Trophoblast cell (in vitro differentiated cells and primary cell): ENCODE measurements around the gene DUS4L.

Experiments used
- DNase-seq, 2 donors: peaks; one replicate each; pipeline ENCODE4 v3.0.0-alpha.2; 2016
- H2AFZ ChIP-seq: 2 replicates; pipeline ENCODE4 v1.6.1; 2013; ENCODE audit warnings: low read length, moderate library complexity, mild to moderate bottlenecking; ENCODE audit not compliant: insufficient read depth, poor library complexity
- H2AK5ac ChIP-seq: 2 replicates; pipeline ENCODE4 v1.6.1; 2013; ENCODE audit warnings: mild to moderate bottlenecking, low read length
- H2BK120ac ChIP-seq: 2 replicates; pipeline ENCODE4 v1.6.1; 2013; ENCODE audit warnings: low read length, mild to moderate bottlenecking, moderate library complexity; ENCODE audit not compliant: insufficient read depth, poor library complexity
- H2BK12ac ChIP-seq: 2 replicates; pipeline ENCODE4 v1.6.1; 2013; ENCODE audit warnings: mild to moderate bottlenecking, low read length, moderate library complexity
- H2BK5ac ChIP-seq: 2 replicates; pipeline ENCODE4 v1.6.1; 2013; ENCODE audit warnings: low read length, low read depth, moderate library complexity, mild to moderate bottlenecking; ENCODE audit not compliant: poor library complexity
- H3K14ac ChIP-seq: 2 replicates; pipeline ENCODE4 v1.6.1; 2013; ENCODE audit warnings: mild to moderate bottlenecking, low read length
- H3K18ac ChIP-seq: 2 replicates; pipeline ENCODE4 v1.6.1; 2013; ENCODE audit warnings: mild to moderate bottlenecking, low read length
- H3K23ac ChIP-seq: 2 replicates; pipeline ENCODE4 v1.6.1; 2013; ENCODE audit warnings: low read length
- H3K27ac ChIP-seq: 2 replicates; pipeline ENCODE4 v1.5.1; 2013; ENCODE audit warnings: low read depth, mild to moderate bottlenecking, inconsistent platforms, low read length, moderate library complexity
- H3K27me3 ChIP-seq: 2 replicates; pipeline ENCODE4 v1.6.1; 2013; ENCODE audit warnings: inconsistent platforms, mild to moderate bottlenecking, low read length, moderate library complexity; ENCODE audit not compliant: insufficient read depth
- H3K36me3 ChIP-seq, 2 experiments: 1 replicate in 1 of 2; 2 replicates in 1 of 2; pipeline ENCODE4 v1.6.1; 2013; ENCODE audit warnings: low read length in 2 of 2, mild to moderate bottlenecking in 2 of 2, moderate library complexity in 1 of 2; ENCODE audit not compliant: insufficient read depth in 2 of 2, control insufficient read depth in 1 of 2
- H3K4ac ChIP-seq: 2 replicates; pipeline ENCODE4 v1.6.1; 2013; ENCODE audit warnings: low read depth, mild to moderate bottlenecking, low read length, moderate library complexity
- H3K4me1 ChIP-seq, 2 experiments: 1 replicate in 1 of 2; 2 replicates in 1 of 2; pipeline ENCODE4 v1.6.1; 2013; ENCODE audit warnings: low read length in 2 of 2, mild to moderate bottlenecking in 2 of 2, moderate library complexity in 1 of 2; ENCODE audit not compliant: insufficient read depth in 2 of 2, control insufficient read depth in 1 of 2
- H3K4me2 ChIP-seq: 2 replicates; pipeline ENCODE4 v1.6.1; 2013; ENCODE audit warnings: inconsistent platforms, mild to moderate bottlenecking, low read length, moderate library complexity
- H3K4me3 ChIP-seq: 2 replicates; pipeline ENCODE4 v1.5.1; 2013; ENCODE audit warnings: mild to moderate bottlenecking, low read depth, low read length, inconsistent platforms
- H3K79me1 ChIP-seq: one replicate; pipeline ENCODE4 v1.6.1; 2013; ENCODE audit warnings: low read length
- H3K79me2 ChIP-seq: 2 replicates; pipeline ENCODE4 v1.6.1; 2013; ENCODE audit warnings: low read length, mild to moderate bottlenecking; ENCODE audit not compliant: control insufficient read depth, insufficient read depth, poor library complexity
- H3K9ac ChIP-seq: 2 replicates; pipeline ENCODE4 v1.6.1; 2013; ENCODE audit warnings: mild to moderate bottlenecking, low read length
- H3K9me3 ChIP-seq: 2 replicates; pipeline ENCODE4 v1.6.1; 2013; ENCODE audit warnings: low read depth, mild to moderate bottlenecking, control low read depth, inconsistent platforms, low read length; ENCODE audit not compliant: insufficient read depth
- H4K12ac ChIP-seq: 2 replicates; pipeline ENCODE4 v1.6.1; 2013; ENCODE audit warnings: low read depth, mild to moderate bottlenecking, low read length, moderate library complexity
- H4K8ac ChIP-seq: 2 replicates; pipeline ENCODE4 v1.6.1; 2013; ENCODE audit warnings: low read depth, mild to moderate bottlenecking, low read length, moderate library complexity
- H4K91ac ChIP-seq: one replicate; pipeline ENCODE4 v1.6.1; 2013; ENCODE audit warnings: low read depth, mild to moderate bottlenecking, low read length, moderate library complexity
- WGBS: extraction: QIAGEN DNeasy Blood & Tissue Kit; methylation state at CpG from one replicate; pipeline ENCODE4 v1.1.7; 2013; ENCODE audit warnings: missing lambda C conversion rate; ENCODE audit not compliant: insufficient read length, insufficient coverage; ENCODE audit errors: extremely low coverage; 5-methylcytosine and 5-hydroxymethylcytosine counted together

The DUS4L gene

DNA sequence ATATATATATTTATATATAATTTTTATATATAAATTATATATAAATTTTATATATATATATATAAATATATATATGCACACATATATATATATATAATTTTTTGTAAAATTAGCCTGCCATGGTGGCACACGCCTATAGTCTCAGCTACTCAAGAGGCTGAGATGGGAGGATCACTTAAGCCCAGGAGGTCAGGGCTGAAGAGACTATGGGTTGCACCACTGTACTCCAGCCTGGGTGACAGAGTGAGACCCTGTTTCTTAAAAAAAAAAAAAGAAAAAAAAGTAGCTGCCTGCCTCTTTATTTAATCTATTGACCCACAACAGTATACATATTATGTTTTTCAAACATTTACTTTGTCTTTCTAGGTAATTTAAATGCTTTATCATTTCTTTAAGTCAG lies 35.5 kb downstream of the DUS4L start:
- no peak overlapping the region for H4K12ac ChIP-seq
- no peak overlapping the region for H2AFZ ChIP-seq
- no peak overlapping the region for H4K8ac ChIP-seq
- peaks cover 0 to 4% of the 10 kb centered on the region in 2 experiments for H3K36me3 ChIP-seq
- no peaks in the 10 kb centered on the region for H3K27me3 ChIP-seq
- no CpG with 5 or more reads among the region's 1 CpG for WGBS
- H3K18ac ChIP-seq: no peak overlapping the region
- H2BK5ac ChIP-seq: no peak overlapping the region
- H3K79me1 ChIP-seq: no peaks in the 10 kb centered on the region
- no peak overlapping the region for H3K4ac ChIP-seq
- no peaks in the 10 kb centered on the region for H3K9me3 ChIP-seq
- no peak overlapping the region for H2BK12ac ChIP-seq
- no peaks in the 10 kb centered on the region for H3K79me2 ChIP-seq
- no peak overlapping the region for H3K23ac ChIP-seq
- no peak overlapping the region for H3K14ac ChIP-seq
- DNase-seq: no peak
- H3K27ac ChIP-seq: no peak overlapping the region
- no peak overlapping the region for H2BK120ac ChIP-seq
- H3K4me1 ChIP-seq: no peaks in the 10 kb centered on the region
- H3K4me3 ChIP-seq: no peak overlapping the region
- no peak overlapping the region for H3K9ac ChIP-seq
- no peak overlapping the region for H2AK5ac ChIP-seq
- no peak overlapping the region for H4K91ac ChIP-seq
- H3K4me2 ChIP-seq: no peak overlapping the region

- H3K79me2 ChIP-seq: no peaks in the 10 kb centered on the region
- no peak overlapping the region for H4K12ac ChIP-seq
- DNase-seq: no peak
- no peak overlapping the region for H3K23ac ChIP-seq
- no peak overlapping the region for H2BK12ac ChIP-seq
- H3K36me3 ChIP-seq: peaks cover 0 to 4% of the 10 kb centered on the region in 2 experiments
- H3K4me2 ChIP-seq: no peak overlapping the region
- no peak overlapping the region for H2BK120ac ChIP-seq
- H3K27me3 ChIP-seq: no peaks in the 10 kb centered on the region
- no peaks in the 10 kb centered on the region for H3K4me1 ChIP-seq
- H3K9me3 ChIP-seq: no peaks in the 10 kb centered on the region
- H2AFZ ChIP-seq: no peak overlapping the region
- H3K14ac ChIP-seq: no peak overlapping the region
- no CpG with 5 or more reads among the region's 2 CpGs for WGBS
- no peak overlapping the region for H4K8ac ChIP-seq
- H3K4me3 ChIP-seq: no peak overlapping the region
- H3K27ac ChIP-seq: no peak overlapping the region
- H3K18ac ChIP-seq: no peak overlapping the region
- no peak overlapping the region for H3K4ac ChIP-seq
- no peak overlapping the region for H2BK5ac ChIP-seq
- no peaks in the 10 kb centered on the region for H3K79me1 ChIP-seq
- no peak overlapping the region for H3K9ac ChIP-seq
- H2AK5ac ChIP-seq: no peak overlapping the region
- no peak overlapping the region for H4K91ac ChIP-seq
Observed at GRCh38 chr7:107600816-107601215, 37.0 kb downstream of the DUS4L start.

DNA sequence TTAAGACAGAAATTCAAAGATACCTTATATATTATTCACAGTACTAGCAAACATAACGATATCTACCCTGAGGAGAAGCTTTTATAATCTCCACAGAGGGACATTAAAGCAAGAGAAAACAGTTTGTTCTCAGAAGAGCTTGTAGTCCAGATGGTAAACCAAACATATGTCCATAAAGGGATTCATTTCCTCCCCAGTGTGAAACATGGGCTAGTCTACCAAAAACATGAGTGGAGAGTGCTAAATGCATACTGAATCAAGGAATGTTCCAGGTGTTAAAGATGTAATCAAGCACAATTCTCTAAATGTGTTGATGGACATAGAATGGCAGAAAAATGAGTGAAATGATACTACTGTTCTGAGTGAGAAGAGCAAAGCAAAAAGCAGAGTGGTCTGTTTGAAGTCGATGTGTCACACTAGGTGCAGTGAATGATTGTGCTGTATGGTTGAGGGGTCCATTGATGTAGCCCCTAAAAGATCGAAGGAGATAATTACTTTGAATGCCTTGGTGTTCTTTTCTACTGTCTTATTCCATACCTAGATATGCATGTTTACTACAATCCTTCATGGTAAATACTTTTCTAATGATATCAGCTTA lies 41.5 kb downstream of the DUS4L start:
- Histone ChIP-seq H2BK5ac (no peak overlapping the region), H3K4ac (no peak overlapping the region), H4K8ac (no peak overlapping the region), H2BK120ac (no peak overlapping the region), H3K14ac (no peak overlapping the region), H3K18ac (no peak overlapping the region), H3K9me3 (no peaks in the 10 kb centered on the region), H3K4me2 (no peak overlapping the region), H3K79me1 (no peaks in the 10 kb centered on the region), H4K91ac (no peak overlapping the region), H3K4me3 (no peak overlapping the region), H2AK5ac (no peak overlapping the region), H3K4me1 (no peaks in the 10 kb centered on the region), H2BK12ac (no peak overlapping the region), H3K27ac (no peak overlapping the region), H2AFZ (no peak overlapping the region), H3K36me3 (no peaks in the 10 kb centered on the region), H3K23ac (no peak overlapping the region), H3K79me2 (no peaks in the 10 kb centered on the region), H3K27me3 (no peaks in the 10 kb centered on the region), H3K9ac (no peak overlapping the region), H4K12ac (no peak overlapping the region)
- DNase-seq: no peak
- WGBS: no CpG with 5 or more reads among the region's 3 CpGs

GRCh38 chr7:107606303-107606702 lies 42.5 kb downstream of the DUS4L start:
- H3K4ac ChIP-seq: no peak overlapping the region
- H3K79me2 ChIP-seq: no peaks in the 10 kb centered on the region
- H3K79me1 ChIP-seq: no peaks in the 10 kb centered on the region
- no peak overlapping the region for H3K4me2 ChIP-seq
- H2BK5ac ChIP-seq: no peak overlapping the region
- H3K4me3 ChIP-seq: no peak overlapping the region
- no peak overlapping the region for H3K27ac ChIP-seq
- no peak overlapping the region for H3K9ac ChIP-seq
- no peak overlapping the region for H2AFZ ChIP-seq
- H3K27me3 ChIP-seq: no peaks in the 10 kb centered on the region
- no peak overlapping the region for H4K8ac ChIP-seq
- no peak overlapping the region for H2BK12ac ChIP-seq
- H3K23ac ChIP-seq: no peak overlapping the region
- no peak overlapping the region for H4K12ac ChIP-seq
- H3K36me3 ChIP-seq: no peaks in the 10 kb centered on the region
- no peak overlapping the region for H4K91ac ChIP-seq
- no peak overlapping the region for H2BK120ac ChIP-seq
- DNase-seq: peak in 1 of 2 donors; percentile 54
- no peak overlapping the region for H2AK5ac ChIP-seq
- H3K9me3 ChIP-seq: no peaks in the 10 kb centered on the region
- no peak overlapping the region for H3K14ac ChIP-seq
- H3K4me1 ChIP-seq: no peaks in the 10 kb centered on the region
- WGBS: no CpG with 5 or more reads among the region's 1 CpG
- no peak overlapping the region for H3K18ac ChIP-seq
